GM23248 (cell line): ENCODE measurements around the gene ZNF544.

ENCODE experiments used
- EZH2 ChIP-seq: fragments of 200-600 bp; sonication (generic); IDR thresholded peaks from 2 replicates; pipeline ENCODE4 v1.6.1; 2018; ENCODE audit warnings: antibody characterized with exemption, mild to moderate bottlenecking; ENCODE audit not compliant: insufficient read depth, poor library complexity, severe bottlenecking
- EZH2phosphoT487 ChIP-seq: fragments of 200-600 bp; sonication (generic); IDR thresholded peaks from 2 replicates; pipeline ENCODE4 v1.6.1; 2018; ENCODE audit warnings: antibody characterized with exemption, moderate library complexity, mild to moderate bottlenecking, low read depth; ENCODE audit not compliant: insufficient read depth

- TF ChIP-seq EZH2phosphoT487 (no peak), EZH2 (no peak)
These were observed 39.6 kb downstream of the ZNF544 start for GRCh38 chr19:58268344-58268743.
